ENCODE data around the gene XRCC1.

DNA sequence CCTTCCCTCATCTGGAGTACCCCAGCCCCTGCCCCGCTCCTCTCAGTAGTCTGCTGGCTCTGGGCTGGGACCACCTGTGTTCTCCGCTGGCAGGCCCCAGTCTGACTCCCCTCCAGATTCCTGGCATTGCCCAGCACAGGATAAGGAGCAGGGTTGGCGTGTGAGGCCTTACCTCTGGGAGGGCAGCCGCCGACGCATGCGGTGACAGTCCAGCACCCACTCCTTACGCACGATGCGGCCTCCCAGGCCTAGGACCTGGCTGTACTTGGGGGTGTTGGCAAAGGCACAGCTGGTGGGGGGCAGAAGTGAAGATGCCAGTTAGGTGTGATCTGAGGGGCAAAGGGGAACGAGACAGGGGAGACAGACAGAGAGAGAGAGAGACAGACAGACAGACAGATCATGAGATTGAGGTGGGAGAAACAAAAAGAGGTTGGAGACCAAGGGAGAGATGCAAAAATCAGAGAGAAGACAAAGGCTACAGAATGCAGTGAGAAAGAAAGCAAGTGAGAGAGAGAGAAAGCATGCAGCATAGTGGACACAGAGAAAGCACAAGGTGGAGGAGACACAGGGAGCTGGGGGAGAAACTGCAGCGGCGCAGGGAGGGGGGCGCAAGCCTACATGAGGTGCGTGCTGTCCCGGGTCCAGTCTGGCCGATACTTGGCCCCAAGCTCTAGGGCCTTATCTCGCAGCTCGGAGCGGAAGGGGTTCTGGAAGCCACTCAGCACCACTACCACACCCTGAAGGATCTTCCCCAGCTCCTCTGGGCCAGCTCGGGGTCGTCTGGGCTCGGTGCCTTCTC, 23.7 kb downstream of the XRCC1 start:
- TF ChIP-seq, protein P1, sequence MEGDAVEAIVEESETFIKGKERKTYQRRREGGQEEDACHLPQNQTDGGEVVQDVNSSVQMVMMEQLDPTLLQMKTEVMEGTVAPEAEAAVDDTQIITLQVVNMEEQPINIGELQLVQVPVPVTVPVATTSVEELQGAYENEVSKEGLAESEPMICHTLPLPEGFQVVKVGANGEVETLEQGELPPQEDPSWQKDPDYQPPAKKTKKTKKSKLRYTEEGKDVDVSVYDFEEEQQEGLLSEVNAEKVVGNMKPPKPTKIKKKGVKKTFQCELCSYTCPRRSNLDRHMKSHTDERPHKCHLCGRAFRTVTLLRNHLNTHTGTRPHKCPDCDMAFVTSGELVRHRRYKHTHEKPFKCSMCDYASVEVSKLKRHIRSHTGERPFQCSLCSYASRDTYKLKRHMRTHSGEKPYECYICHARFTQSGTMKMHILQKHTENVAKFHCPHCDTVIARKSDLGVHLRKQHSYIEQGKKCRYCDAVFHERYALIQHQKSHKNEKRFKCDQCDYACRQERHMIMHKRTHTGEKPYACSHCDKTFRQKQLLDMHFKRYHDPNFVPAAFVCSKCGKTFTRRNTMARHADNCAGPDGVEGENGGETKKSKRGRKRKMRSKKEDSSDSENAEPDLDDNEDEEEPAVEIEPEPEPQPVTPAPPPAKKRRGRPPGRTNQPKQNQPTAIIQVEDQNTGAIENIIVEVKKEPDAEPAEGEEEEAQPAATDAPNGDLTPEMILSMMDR (IDR thresholded peaks at IDR 0.05) = no peak
- TF ChIP-seq EP300 (IDR thresholded peaks at IDR 0.05; ENCODE audit: low read depth) (no peak), POLR2A (IDR thresholded peaks at IDR 0.05) (no peak)
